Measurements from ENCODE around the gene CCDC154.

- TF ChIP-seq CTCF (IDR thresholded peaks at IDR 0.05) (no peak), EZH2 (IDR thresholded peaks at IDR 0.05; ENCODE audit: borderline replicate concordance, insufficient read depth, low read depth, low read length, poor library complexity, severe bottlenecking) (no peak)
Observed at GRCh38 chr16:1408171-1408837, 36.1 kb downstream of the CCDC154 start.
